PC-3 (cell line): ENCODE measurements around the gene SLC4A2.

Experiments
- EZH2 ChIP-seq: fragments of 300-600 bp; sonication (generic); IDR thresholded peaks from one replicate; pipeline ENCODE4 v1.6.1; 2017; ENCODE audit warnings: antibody characterized with exemption, mild to moderate bottlenecking, low read length; ENCODE audit not compliant: unreplicated experiment
- TF ChIP-seq, protein P1 (sequence below): fragments of 300-600 bp; sonication (generic); conservative IDR thresholded peaks from 2 replicates; pipeline ENCODE4 v1.5.1; 2017; ENCODE audit warnings: antibody characterized with exemption, low read depth, mild to moderate bottlenecking, low read length

GRCh38 chr7:151083071-151083823 lies 23.9 kb downstream of the SLC4A2 start, which contains the start of gene TMUB1:
- no peak for TF ChIP-seq EZH2
- TF ChIP-seq, protein P1, sequence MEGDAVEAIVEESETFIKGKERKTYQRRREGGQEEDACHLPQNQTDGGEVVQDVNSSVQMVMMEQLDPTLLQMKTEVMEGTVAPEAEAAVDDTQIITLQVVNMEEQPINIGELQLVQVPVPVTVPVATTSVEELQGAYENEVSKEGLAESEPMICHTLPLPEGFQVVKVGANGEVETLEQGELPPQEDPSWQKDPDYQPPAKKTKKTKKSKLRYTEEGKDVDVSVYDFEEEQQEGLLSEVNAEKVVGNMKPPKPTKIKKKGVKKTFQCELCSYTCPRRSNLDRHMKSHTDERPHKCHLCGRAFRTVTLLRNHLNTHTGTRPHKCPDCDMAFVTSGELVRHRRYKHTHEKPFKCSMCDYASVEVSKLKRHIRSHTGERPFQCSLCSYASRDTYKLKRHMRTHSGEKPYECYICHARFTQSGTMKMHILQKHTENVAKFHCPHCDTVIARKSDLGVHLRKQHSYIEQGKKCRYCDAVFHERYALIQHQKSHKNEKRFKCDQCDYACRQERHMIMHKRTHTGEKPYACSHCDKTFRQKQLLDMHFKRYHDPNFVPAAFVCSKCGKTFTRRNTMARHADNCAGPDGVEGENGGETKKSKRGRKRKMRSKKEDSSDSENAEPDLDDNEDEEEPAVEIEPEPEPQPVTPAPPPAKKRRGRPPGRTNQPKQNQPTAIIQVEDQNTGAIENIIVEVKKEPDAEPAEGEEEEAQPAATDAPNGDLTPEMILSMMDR = no peak
